B cell (primary cell): ENCODE measurements around the gene SLC9A9. TPM values are rescaled to one million over a fixed set of nuclear protein-coding genes. Genes with fewer than 3 reads are reported as not detected.

Experiments
- ATAC-seq: fragments of 200-7000 bp; cut with Tn5 transposase; one replicate; pipeline ENCODE4 v1.10.0; 2021; ENCODE audit warnings: low read depth, mild to moderate bottlenecking, moderate number of reproducible peaks, moderate library complexity
- CTCF ChIA-PET: fragments of 350-600 bp; sonication (Branson Sonifier 250); formaldehyde crosslinking; loops from one replicate; lab custom pipeline; 2021; ENCODE audit warnings: antibody characterized with exemption, inconsistent platforms; lab: Charles Lee
- POLR2A ChIA-PET: fragments of 350-600 bp; sonication (Branson Sonifier 250); formaldehyde crosslinking; loops from one replicate; lab custom pipeline; 2021; ENCODE audit warnings: antibody characterized with exemption; lab: Charles Lee
- DNase-seq: peaks from one replicate; pipeline ENCODE4 v3.0.0; 2013
- H2AFZ ChIP-seq: 2 replicates; pipeline ENCODE4 v1.6.1; 2012; ENCODE audit warnings: mild to moderate bottlenecking, low read depth, low read length; ENCODE audit not compliant: insufficient read depth, poor library complexity, severe bottlenecking
- H3K27ac ChIP-seq, 2 donors: 1 replicate in 1 of 2; 2 replicates in 1 of 2; pipeline ENCODE4 v1.5.1; 2012 to 2013; ENCODE audit warnings: low read length in 2 of 2, mild to moderate bottlenecking in 2 of 2, moderate library complexity in 1 of 2
- H3K27me3 ChIP-seq, 4 experiments: fragments of 200-600 bp in 1 of 4; sonication (generic) in 1 of 4; replicated peaks in 1 of 4; 1 replicate in 2 of 4; 2 replicates in 2 of 4; pipeline versions ENCODE4 v1.6.1 to v1.7.0; 2013 to 2016; ENCODE audit warnings: low read length in 3 of 4, mild to moderate bottlenecking in 2 of 4, mixed read lengths in 1 of 4, moderate library complexity in 1 of 4; ENCODE audit not compliant: insufficient read depth in 4 of 4, control insufficient read depth in 3 of 4; ENCODE audit errors: control extremely low read depth in 1 of 4
- H3K36me3 ChIP-seq, 2 experiments: replicated peaks in 1 of 2; 1 replicate in 1 of 2; 2 replicates in 1 of 2; pipeline versions ENCODE4 v1.6.1 to v1.7.1; 2013; ENCODE audit warnings: low read length in 1 of 2; ENCODE audit not compliant: insufficient read depth in 2 of 2, control insufficient read depth in 1 of 2; ENCODE audit errors: control extremely low read depth in 1 of 2, extremely low read depth in 1 of 2
- H3K4me1 ChIP-seq, 2 donors: fragments of 200-600 bp in 1 of 2; sonication (generic) in 1 of 2; 1 replicate in 1 of 2; 2 replicates in 1 of 2; pipeline versions ENCODE4 v1.5.1 to v1.6.1; 2013 to 2017; ENCODE audit warnings: low read length in 2 of 2; ENCODE audit not compliant: control insufficient read depth in 2 of 2, insufficient read depth in 2 of 2
- H3K4me2 ChIP-seq: replicated peaks from 2 replicates; pipeline ENCODE3; 2012; ENCODE audit warnings: mild to moderate bottlenecking, low read depth, low read length; ENCODE audit not compliant: poor library complexity, severe bottlenecking
- H3K4me3 ChIP-seq, 5 experiments: fragments of 200-600 bp in 1 of 5; sonication (generic) in 1 of 5; 1 replicate in 3 of 5; 2 replicates in 2 of 5; pipeline versions ENCODE4 v1.5.1 to v1.7.0; 2011 to 2016; ENCODE audit warnings: low read length in 4 of 5, mild to moderate bottlenecking in 4 of 5, low read depth in 2 of 5, control low read depth in 1 of 5, moderate library complexity in 1 of 5; ENCODE audit not compliant: insufficient read depth in 1 of 5; ENCODE audit errors: control extremely low read depth in 1 of 5, extremely low read depth in 1 of 5
- H3K79me2 ChIP-seq: fragments of 200-600 bp; sonication (generic); one replicate; pipeline ENCODE4 v1.6.0; 2016; ENCODE audit warnings: low read length; ENCODE audit not compliant: control insufficient read depth, insufficient read depth
- H3K9ac ChIP-seq: fragments of 200-600 bp; sonication (generic); 2 replicates; pipeline ENCODE4 v1.6.1; 2017; ENCODE audit warnings: mild to moderate bottlenecking, low read length, moderate library complexity
- H3K9me3 ChIP-seq, 3 donors: one replicate each; pipeline versions ENCODE4 v1.6.1 to v1.7.1; 2013; ENCODE audit warnings: low read length in 2 of 3; ENCODE audit not compliant: control insufficient read depth in 2 of 3, insufficient read depth in 1 of 3; ENCODE audit errors: control extremely low read depth in 1 of 3
- H4K20me1 ChIP-seq: 2 replicates; pipeline ENCODE4 v1.6.0; 2012; ENCODE audit warnings: mild to moderate bottlenecking, low read length; ENCODE audit not compliant: insufficient read depth, control insufficient read depth, poor library complexity, severe bottlenecking
- H3K27ac Mint-ChIP-seq: one replicate; pipeline ENCODE4 v1.8.0; 2021; ENCODE audit warnings: mixed read lengths
- H3K27me3 Mint-ChIP-seq: one replicate; pipeline ENCODE4 v1.8.0; 2021; ENCODE audit warnings: mixed read lengths
- H3K4me1 Mint-ChIP-seq: one replicate; pipeline ENCODE4 v1.8.0; 2021; ENCODE audit warnings: mixed read lengths
- H3K4me3 Mint-ChIP-seq: one replicate; pipeline ENCODE4 v1.8.0; 2021; ENCODE audit warnings: mixed read lengths
- H3K9me3 Mint-ChIP-seq: one replicate; pipeline ENCODE4 v1.8.0; 2022; ENCODE audit warnings: mixed read lengths; ENCODE audit not compliant: insufficient read depth
- EZH2 ChIP-seq: IDR thresholded peaks from 2 replicates; pipeline ENCODE4 v1.6.1; 2012; ENCODE audit warnings: borderline replicate concordance, low read depth, mild to moderate bottlenecking, moderate library complexity, low read length; ENCODE audit not compliant: insufficient read depth, poor library complexity, severe bottlenecking
- WGBS: methylation state at CpG from one replicate; pipeline ENCODE4 v1.1.5; 2013; ENCODE audit warnings: missing lambda C conversion rate; ENCODE audit not compliant: insufficient coverage; 5-methylcytosine and 5-hydroxymethylcytosine counted together
- intact Hi-C: fragments of 100-400 bp; cut with micrococcal nuclease; formaldehyde crosslinking; loops from one replicate; pipeline ENCODE4 v1.10.0; 2022
- polyA plus RNA-seq: library from polyadenylated mRNA; depleted of rRNA; stranded (reverse); fragments of >200 nt; gene quantifications from 2 replicates; pipeline ENCODE4 v1.2.3, GENCODE V29; 2012
- total RNA-seq, 2 donors: library from RNA; stranded (reverse); fragments of 120-200 nt in 1 of 2; gene quantifications; 1 replicate in 1 of 2; 2 replicates in 1 of 2; pipeline versions ENCODE4 v1.2.3 to v1.2.4, GENCODE V29; 2013 to 2022
- TF ChIP-seq, protein P1 (sequence below): fragments of 200-600 bp; IDR thresholded peaks from one replicate; pipeline ENCODE4 v1.8.0; 2022; ENCODE audit warnings: antibody characterized with exemption, mild to moderate bottlenecking

The SLC9A9 gene
- total and polyA plus RNA-seq, 2 donors (not counting 1 experiment from before 2014, with no cell fraction given), result 7.7 to 17.3 TPM

DNA sequence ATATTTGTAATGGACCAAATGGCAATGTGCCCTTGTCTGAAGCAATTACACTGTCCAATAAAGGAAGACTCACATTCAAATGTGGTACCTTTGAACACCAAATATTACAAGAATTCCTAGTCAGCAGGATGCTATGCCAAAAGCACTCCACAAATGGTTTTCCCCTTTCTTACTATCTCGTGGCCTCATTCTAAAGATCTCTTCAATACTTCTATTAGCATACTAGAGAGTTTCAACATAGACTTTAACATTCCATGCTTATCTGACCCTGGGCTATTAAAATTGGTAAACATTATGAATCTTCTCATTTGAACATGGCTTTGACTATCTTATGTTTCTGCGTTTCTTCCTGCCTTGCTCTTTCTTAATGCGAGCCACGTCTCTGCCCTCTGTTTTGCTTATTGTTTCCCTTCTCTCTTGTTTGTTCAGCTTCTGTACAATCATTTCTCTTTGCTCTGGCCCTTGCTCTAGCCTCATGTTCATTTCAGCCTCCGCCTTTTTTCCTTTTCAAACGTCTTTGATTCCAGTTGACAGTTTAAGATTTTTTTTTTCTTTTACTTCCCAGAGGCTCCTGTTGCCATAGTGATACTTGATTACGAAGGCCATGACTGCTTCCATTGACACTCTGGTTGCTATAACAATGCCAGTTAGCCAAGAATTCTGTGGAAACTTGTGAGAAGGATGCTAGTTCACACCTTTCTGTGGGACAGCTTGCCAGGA, 49.5 kb upstream of the SLC9A9 start:
- H3K27me3 Mint-ChIP-seq, result peaks cover 4% of the 10 kb centered on the region
- H3K4me3 Mint-ChIP-seq, result no peak overlapping the region
- Histone ChIP-seq H3K4me2 (no peak overlapping the region), H2AFZ (peak overlapping the region; percentile 8), H3K4me3 (no peak overlapping the region), H3K4me1 (peaks cover 0 to 3% of the 10 kb centered on the region in 2 donors), H3K9me3 (no peaks in the 10 kb centered on the region), H3K27me3 (peaks cover 0 to 2% (median 0%) of the 10 kb centered on the region in 4 experiments), H3K36me3 (no peaks in the 10 kb centered on the region), H3K79me2 (no peaks in the 10 kb centered on the region), H4K20me1 (no peaks in the 10 kb centered on the region), H3K9ac (no peak overlapping the region), H3K27ac (no peak overlapping the region)
- H3K4me1 Mint-ChIP-seq, result peaks cover 6% of the 10 kb centered on the region
- no peak for ATAC-seq
- POLR2A ChIA-PET, result no interaction called here
- WGBS, result 88% methylated on average over 4 of the region's 7 CpGs
- no peaks in the 10 kb centered on the region for H3K9me3 Mint-ChIP-seq
- CTCF ChIA-PET, result interaction anchor here (1.0 to 7.7 kb wide), 3 partner anchors 13 to 60 kb away, joined by 3 to 178 read pairs (median 3); no protein-coding TSS in a partner anchor
- DNase-seq, result no peak
- no peak overlapping the region for H3K27ac Mint-ChIP-seq
- intact Hi-C loops, result loop anchor here (5.0 kb wide), 1 partner anchor 75 kb away; the partner anchor contains the start of gene DIPK2A
- TF ChIP-seq, protein P1, sequence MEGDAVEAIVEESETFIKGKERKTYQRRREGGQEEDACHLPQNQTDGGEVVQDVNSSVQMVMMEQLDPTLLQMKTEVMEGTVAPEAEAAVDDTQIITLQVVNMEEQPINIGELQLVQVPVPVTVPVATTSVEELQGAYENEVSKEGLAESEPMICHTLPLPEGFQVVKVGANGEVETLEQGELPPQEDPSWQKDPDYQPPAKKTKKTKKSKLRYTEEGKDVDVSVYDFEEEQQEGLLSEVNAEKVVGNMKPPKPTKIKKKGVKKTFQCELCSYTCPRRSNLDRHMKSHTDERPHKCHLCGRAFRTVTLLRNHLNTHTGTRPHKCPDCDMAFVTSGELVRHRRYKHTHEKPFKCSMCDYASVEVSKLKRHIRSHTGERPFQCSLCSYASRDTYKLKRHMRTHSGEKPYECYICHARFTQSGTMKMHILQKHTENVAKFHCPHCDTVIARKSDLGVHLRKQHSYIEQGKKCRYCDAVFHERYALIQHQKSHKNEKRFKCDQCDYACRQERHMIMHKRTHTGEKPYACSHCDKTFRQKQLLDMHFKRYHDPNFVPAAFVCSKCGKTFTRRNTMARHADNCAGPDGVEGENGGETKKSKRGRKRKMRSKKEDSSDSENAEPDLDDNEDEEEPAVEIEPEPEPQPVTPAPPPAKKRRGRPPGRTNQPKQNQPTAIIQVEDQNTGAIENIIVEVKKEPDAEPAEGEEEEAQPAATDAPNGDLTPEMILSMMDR, result no peak
- no peak for TF ChIP-seq EZH2

DNA sequence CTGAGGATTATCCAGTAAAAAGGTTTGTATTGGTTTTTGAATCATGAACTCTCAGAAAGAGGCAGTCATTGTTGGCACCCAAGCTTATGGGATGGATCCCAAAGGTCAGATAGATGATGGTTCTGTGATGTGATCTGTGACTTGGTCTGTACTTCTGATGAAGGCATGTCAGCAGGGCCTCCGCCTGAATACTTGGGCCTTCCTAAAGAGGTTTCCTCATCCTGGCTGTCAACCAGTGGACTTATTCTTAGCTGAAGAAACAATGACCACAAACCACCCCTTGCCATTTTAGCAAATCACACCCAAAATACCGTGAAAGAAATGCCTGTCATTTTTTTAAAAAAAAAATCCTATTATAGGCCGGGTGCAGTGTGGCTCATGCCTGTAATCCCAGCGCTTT, 48.2 kb upstream of the SLC9A9 start:
- no peak for ATAC-seq
- H3K27me3 ChIP-seq, result peaks cover 0 to 2% (median 0%) of the 10 kb centered on the region in 4 experiments
- no peak overlapping the region for H3K4me3 ChIP-seq
- peaks cover 5% of the 10 kb centered on the region for H3K27me3 Mint-ChIP-seq
- no peaks in the 10 kb centered on the region for H3K4me1 Mint-ChIP-seq
- intact Hi-C loops, result loop anchor here (1.0 to 5.0 kb wide), 2 partner anchors 55 to 76 kb away; partner anchors contain the start of gene DIPK2A
- no peaks in the 10 kb centered on the region for H3K9me3 ChIP-seq
- POLR2A ChIA-PET, result no interaction called here
- CTCF ChIA-PET, result interaction anchor here (0.6 to 7.7 kb wide), 23 partner anchors 12 to 841 kb away, joined by 3 to 178 read pairs (median 6); partner anchors contain the start of gene DIPK2A
- H2AFZ ChIP-seq, result no peak overlapping the region
- H4K20me1 ChIP-seq, result no peaks in the 10 kb centered on the region
- no peaks in the 10 kb centered on the region for H3K4me1 ChIP-seq
- H3K27ac ChIP-seq, result no peak overlapping the region
- H3K79me2 ChIP-seq, result no peaks in the 10 kb centered on the region
- TF ChIP-seq EZH2, result no peak
- TF ChIP-seq, protein P1, result no peak
- no peak for DNase-seq
- 92% methylated on average over 4 of the region's 4 CpGs for WGBS
- no peak overlapping the region for H3K27ac Mint-ChIP-seq
- H3K9ac ChIP-seq, result no peak overlapping the region
- no peak overlapping the region for H3K4me3 Mint-ChIP-seq
- no peak overlapping the region for H3K4me2 ChIP-seq
- H3K36me3 ChIP-seq, result no peaks in the 10 kb centered on the region
- H3K9me3 Mint-ChIP-seq, result no peaks in the 10 kb centered on the region
